Adrenal gland (tissue), 5 donors: ENCODE data around the gene SSH2.

ENCODE experiments used
- POLR2A ChIP-seq, 2 donors: fragments of 450-650 bp; IDR thresholded peaks; one replicate each; pipeline ENCODE4 v1.6.1; 2017; ENCODE audit warnings: antibody characterized with exemption in 2 of 2, mild to moderate bottlenecking in 2 of 2, moderate library complexity in 1 of 2
- TF ChIP-seq, protein P1 (sequence below), 6 experiments: fragments of 450-650 bp in 4 of 6; fragments of 200-600 bp in 2 of 6; sonication (generic) in 1 of 6; IDR thresholded peaks; 1 replicate in 5 of 6; 2 replicates in 1 of 6; pipeline versions ENCODE4 v1.5.1 to v1.8.0; 2016 to 2021; ENCODE audit warnings: antibody characterized with exemption in 6 of 6, mild to moderate bottlenecking in 2 of 6, moderate library complexity in 1 of 6
- donor health status: DM: no; HTN: no; CAD: no.

DNA sequence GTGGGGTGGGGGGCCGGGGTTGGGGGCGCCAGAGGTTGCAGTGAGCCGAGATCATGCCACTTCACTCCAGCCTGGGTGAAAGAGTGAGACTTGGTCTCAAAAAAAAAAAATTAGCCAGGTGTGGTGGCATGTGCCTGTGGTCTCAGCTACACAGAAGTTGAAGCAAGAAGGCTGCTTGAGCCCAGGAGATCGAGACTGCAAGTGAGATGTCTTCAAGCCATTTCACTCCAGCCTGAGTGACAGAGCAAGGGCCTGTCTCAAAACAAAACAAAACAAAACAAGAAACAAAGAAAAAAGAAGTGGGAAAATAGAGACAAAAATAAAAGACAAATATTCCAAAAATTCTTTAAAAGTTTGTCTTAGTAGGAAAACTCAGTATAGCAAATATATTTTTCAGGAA lies 172.2 kb downstream of the SSH2 start:
- TF ChIP-seq, protein P1, sequence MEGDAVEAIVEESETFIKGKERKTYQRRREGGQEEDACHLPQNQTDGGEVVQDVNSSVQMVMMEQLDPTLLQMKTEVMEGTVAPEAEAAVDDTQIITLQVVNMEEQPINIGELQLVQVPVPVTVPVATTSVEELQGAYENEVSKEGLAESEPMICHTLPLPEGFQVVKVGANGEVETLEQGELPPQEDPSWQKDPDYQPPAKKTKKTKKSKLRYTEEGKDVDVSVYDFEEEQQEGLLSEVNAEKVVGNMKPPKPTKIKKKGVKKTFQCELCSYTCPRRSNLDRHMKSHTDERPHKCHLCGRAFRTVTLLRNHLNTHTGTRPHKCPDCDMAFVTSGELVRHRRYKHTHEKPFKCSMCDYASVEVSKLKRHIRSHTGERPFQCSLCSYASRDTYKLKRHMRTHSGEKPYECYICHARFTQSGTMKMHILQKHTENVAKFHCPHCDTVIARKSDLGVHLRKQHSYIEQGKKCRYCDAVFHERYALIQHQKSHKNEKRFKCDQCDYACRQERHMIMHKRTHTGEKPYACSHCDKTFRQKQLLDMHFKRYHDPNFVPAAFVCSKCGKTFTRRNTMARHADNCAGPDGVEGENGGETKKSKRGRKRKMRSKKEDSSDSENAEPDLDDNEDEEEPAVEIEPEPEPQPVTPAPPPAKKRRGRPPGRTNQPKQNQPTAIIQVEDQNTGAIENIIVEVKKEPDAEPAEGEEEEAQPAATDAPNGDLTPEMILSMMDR (IDR thresholded peaks at IDR 0.05), result no peak
- no peak for TF ChIP-seq POLR2A (IDR thresholded peaks at IDR 0.05)
